ENCODE results near the gene PRSS56.

Gene PRSS56

DNA sequence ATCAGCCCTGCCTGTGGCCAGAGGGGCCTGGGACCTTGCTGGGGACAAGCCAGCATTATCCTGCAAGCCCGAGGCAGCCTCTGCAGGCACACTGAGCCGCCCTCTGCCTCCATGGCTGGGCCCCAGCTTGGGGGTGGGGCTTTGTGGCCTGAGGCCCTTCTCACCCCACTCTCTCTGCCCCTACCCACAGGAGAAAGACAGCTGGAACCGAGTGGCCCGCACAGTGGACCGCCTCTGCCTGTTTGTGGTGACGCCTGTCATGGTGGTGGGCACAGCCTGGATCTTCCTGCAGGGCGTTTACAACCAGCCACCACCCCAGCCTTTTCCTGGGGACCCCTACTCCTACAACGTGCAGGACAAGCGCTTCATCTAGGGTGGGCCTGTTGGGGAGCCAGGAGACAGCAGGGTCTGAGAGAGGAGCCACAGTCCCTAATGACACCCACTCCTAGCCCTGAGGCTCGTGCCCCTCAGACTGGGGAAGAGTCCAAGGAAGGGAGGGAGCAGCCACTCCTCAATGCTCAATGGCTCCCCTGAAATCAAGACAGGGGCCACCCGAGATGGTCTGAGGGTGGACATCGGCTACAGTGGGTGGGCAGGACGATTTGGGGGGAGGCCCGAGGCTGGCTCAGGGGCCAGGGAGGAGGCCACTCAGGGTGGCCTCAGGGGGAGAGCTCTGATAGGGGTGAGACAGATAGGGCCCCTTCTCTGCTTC is 14.9 kb downstream of the PRSS56 start:
- peaks cover 4% of the 10 kb centered on the region for H3K4me1 Mint-ChIP-seq (ENCODE audit: low read depth)
- H3K27ac Mint-ChIP-seq: no peak overlapping the region
- peaks cover 8% of the 10 kb centered on the region for H3K9me3 Mint-ChIP-seq
- peaks cover 6% of the 10 kb centered on the region for H3K27me3 Mint-ChIP-seq (ENCODE audit: low read depth)
- no peak overlapping the region for H3K4me3 Mint-ChIP-seq
- H3K36me3 Mint-ChIP-seq (ENCODE audit: low read depth): no peaks in the 10 kb centered on the region

DNA sequence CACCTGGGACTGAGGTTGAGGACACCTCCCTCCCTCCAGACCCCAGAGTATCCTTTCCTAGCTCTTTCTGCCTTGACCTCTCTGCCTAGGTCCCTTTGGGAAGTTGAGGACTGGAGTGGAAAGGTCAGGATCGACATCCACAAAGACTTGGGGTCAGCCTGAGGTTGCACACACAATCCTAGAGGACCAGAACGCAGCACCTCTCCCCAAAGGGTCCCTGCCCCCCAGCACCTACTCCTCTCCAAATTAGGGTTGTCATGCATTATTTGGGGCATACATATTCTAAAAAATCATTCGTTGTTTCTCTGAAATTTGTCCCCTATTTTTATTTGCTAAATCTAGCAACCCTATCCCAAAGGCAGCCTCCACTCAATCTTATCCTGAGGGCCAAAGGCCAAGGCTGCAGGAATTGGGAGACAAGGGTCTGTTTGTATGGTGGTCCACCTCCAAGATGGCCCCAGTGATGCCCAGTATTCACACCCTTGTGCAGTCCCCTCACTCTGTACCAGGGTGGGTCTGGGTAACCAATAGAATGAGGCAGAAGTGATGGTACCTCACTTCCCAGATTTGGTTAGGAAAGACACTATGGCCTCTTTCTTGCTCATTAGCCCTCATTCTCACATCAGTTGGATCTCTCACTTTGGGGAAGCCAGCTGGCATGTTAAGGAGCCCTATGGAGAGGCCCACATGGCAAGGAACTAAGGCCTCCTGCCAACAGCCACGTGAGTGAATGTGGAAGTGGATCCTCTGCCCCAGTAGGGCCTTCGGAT is 15.8 kb downstream of the PRSS56 start:
- no peak overlapping the region for H3K27ac Mint-ChIP-seq
- H3K4me1 Mint-ChIP-seq (ENCODE audit: low read depth): peaks cover 4% of the 10 kb centered on the region
- peaks cover 6% of the 10 kb centered on the region for H3K27me3 Mint-ChIP-seq (ENCODE audit: low read depth)
- no peaks in the 10 kb centered on the region for H3K36me3 Mint-ChIP-seq (ENCODE audit: low read depth)
- H3K9me3 Mint-ChIP-seq: peaks cover 8% of the 10 kb centered on the region
- H3K4me3 Mint-ChIP-seq: no peak overlapping the region

DNA sequence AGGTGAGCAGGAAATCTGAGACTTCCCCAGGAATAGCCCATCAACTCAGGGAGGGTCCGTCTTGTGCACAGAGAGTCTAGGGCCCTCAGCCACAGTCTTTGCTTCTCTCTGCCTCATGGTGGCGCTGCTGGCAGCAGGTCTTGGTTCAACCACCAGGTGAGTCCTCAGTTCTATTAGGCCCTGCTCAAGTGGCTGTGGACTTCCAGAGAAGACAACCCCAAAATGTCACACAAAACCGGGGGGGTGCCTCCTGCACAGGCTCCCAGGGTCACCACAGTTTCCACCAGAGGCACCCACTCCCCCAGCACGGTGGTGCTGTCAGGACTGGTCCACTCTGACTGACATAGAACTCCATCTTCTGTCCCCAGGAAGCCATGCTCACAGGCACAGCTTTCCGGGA is 16.9 kb downstream of the PRSS56 start:
- Mint-ChIP-seq H3K9me3 (peaks cover 8% of the 10 kb centered on the region), H3K27me3 (ENCODE audit: low read depth) (peaks cover 6% of the 10 kb centered on the region), H3K4me1 (ENCODE audit: low read depth) (peaks cover 4% of the 10 kb centered on the region), H3K27ac (no peak overlapping the region), H3K36me3 (ENCODE audit: low read depth) (no peaks in the 10 kb centered on the region), H3K4me3 (no peak overlapping the region)

DNA sequence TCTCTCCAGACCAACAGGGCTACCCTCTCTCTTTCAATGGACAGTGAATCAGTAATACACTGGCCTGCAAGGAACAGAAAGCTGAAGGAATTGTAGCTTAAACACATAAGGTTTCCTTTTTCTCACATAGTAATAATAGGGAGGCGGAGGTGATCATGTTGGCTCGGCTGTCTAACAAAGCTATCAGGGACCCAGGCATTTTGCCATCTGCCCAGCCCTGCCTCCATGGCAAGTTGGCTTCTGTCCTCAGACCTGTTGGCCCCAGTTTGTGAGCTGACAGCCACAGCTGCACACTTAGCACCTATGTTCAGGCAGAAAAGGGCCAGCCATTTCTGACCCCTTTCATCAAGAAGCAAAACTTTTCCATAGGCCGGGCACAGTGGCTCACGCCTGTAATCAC is 17.3 kb downstream of the PRSS56 start:
- no peak overlapping the region for H3K27ac Mint-ChIP-seq
- peaks cover 8% of the 10 kb centered on the region for H3K9me3 Mint-ChIP-seq
- no peaks in the 10 kb centered on the region for H3K36me3 Mint-ChIP-seq (ENCODE audit: low read depth)
- peaks cover 4% of the 10 kb centered on the region for H3K4me1 Mint-ChIP-seq (ENCODE audit: low read depth)
- peaks cover 6% of the 10 kb centered on the region for H3K27me3 Mint-ChIP-seq (ENCODE audit: low read depth)
- H3K4me3 Mint-ChIP-seq: no peak overlapping the region

DNA sequence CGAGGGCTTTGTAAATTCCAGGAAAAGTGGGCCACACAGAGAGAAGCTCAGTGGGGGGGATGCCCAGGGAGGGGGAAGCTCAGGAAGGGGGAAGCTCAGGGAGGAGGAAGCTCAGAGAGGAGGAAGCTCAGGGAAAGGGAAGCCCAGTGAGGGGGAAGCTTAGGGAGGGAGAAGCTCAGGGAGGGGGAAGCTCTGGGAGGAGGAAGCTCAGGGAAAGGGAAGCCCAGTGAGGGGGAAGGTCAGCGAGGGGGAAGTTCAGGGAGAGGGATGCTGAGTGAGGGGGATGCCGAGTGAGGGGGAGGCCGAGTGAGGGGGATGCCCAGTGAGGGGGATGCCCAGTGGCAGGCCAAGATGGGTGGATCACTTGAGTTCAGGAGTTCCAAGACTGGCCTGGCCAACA is 18.5 kb downstream of the PRSS56 start:
- H3K27me3 Mint-ChIP-seq (ENCODE audit: low read depth): peaks cover 6% of the 10 kb centered on the region
- H3K36me3 Mint-ChIP-seq (ENCODE audit: low read depth): peaks cover 2% of the 10 kb centered on the region
- peaks cover 4% of the 10 kb centered on the region for H3K4me1 Mint-ChIP-seq (ENCODE audit: low read depth)
- H3K27ac Mint-ChIP-seq: no peak overlapping the region
- H3K4me3 Mint-ChIP-seq: no peak overlapping the region
- H3K9me3 Mint-ChIP-seq: peaks cover 8% of the 10 kb centered on the region

DNA sequence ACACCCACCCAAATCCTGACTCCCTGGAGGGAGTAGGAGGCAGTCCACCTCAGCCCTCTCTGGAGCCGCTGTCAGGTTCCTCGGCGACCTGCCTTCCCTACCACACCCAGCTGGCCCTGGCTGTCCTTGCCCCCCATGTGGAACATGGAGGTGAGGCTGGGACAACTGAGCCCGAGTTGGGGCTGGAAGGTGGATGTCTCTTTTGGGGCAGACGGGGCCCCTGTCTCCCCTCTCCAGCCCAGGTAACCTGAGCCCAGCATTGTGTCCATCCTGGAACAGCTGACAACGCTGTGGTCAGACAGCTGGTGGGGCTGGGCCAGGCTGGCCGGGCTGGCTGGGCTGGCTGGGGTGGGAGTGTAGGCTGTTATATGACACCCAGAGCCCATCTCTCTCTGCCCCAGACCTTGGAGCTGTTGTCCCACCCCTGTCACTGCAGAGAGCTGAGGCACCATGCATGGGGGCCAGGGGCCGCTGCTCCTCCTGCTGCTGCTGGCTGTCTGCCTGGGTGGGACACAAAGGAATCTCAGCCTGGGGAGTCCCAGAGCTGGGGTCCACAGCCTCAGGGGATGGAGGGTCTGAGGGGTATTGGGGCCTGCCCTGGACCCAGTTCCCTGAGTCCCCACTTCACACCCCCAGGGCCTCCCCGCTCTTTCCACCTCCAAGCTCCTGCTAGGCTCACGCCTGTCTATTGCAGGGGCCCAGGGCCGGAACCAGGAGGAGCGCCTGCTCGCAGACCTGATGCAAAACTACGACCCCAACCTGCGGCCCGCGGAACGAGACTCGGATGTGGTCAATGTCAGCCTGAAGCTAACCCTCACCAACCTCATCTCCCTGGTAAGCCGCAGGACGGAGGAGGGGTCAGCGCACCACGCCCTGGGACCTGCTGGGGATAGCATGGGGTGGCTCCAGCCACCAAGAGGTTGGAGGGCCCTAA is 19.4 kb downstream of the PRSS56 start, which contains the start of gene CHRNG:
Gene CHRNG (plus strand): TSS at position 395 of the 934 bp plus-strand sequence. CDS start 56 bp downstream, at position 451.
- peaks cover 6% of the 10 kb centered on the region for H3K27me3 Mint-ChIP-seq (ENCODE audit: low read depth)
- peaks cover 5% of the 10 kb centered on the region for H3K36me3 Mint-ChIP-seq (ENCODE audit: low read depth)
- H3K27ac Mint-ChIP-seq: no peak within 1 kb of the TSS
- peaks cover 8% of the 10 kb centered on the region for H3K9me3 Mint-ChIP-seq
- peaks cover 4% of the 10 kb centered on the region for H3K4me1 Mint-ChIP-seq (ENCODE audit: low read depth)
- no peak within 1 kb of the TSS for H3K4me3 Mint-ChIP-seq

DNA sequence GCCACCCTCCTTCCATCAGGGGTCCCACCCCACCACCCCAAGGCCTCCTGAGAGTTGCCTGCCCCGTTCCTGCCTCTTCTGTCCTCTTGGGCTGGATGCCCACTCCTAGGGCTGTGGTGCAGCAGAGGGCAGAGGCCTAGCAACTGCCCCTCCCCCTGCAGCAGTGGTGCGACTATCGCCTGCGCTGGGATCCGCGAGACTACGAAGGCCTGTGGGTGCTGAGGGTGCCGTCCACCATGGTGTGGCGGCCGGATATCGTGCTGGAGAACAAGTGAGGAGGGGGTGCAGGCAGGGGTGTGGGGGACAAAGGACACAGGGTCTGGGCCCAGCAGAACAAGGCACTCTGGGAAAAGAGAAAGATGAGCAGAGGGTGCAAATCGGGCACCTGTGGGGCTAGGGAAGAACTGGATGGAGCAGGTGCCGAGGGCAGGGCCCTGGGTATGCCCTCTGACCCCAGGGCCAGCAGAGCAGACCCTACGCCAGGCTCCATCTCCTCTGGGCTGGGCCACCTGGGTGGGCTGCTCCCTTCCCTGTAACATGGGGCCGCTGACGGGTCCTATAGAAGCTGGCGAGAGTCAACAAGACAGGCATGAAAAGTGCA is 20.4 kb downstream of the PRSS56 start:
- H3K9me3 Mint-ChIP-seq: peaks cover 8% of the 10 kb centered on the region
- H3K4me3 Mint-ChIP-seq: no peak overlapping the region
- peaks cover 6% of the 10 kb centered on the region for H3K27me3 Mint-ChIP-seq (ENCODE audit: low read depth)
- no peak overlapping the region for H3K27ac Mint-ChIP-seq
- H3K4me1 Mint-ChIP-seq (ENCODE audit: low read depth): peaks cover 4% of the 10 kb centered on the region
- H3K36me3 Mint-ChIP-seq (ENCODE audit: low read depth): peaks cover 5% of the 10 kb centered on the region

DNA sequence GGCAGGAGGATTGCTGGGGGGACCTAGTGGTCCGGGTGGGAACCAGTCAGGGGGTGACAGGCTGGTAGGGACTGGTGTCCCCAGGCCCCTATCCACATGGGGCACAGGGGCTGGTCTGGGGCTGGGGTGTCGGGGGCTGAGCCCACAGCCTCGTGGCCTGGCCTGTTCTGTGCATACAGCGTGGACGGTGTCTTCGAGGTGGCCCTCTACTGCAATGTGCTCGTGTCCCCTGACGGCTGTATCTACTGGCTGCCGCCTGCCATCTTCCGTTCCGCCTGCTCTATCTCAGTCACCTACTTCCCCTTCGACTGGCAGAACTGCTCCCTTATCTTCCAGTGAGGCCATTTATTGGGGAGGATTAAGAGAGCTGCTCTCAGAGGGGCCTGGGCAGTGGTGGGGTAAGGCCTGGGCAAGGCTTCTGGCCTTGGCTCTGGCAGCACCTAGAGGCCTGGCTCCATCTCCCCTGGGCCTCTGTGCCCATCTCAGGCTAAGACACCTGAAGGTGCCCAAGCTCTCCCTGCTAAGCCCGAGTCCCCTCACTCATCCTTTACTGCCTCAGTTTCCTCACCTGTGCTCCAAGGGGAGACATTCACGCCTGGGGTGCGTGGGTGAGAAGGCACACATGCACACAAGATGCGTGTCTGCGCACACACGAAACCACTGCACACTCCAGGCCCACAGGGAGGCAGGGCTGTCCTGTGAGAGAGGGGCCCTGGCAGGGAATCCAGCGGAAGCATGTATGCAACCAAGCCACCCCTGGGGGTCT is 21.2 kb downstream of the PRSS56 start:
- Mint-ChIP-seq H3K4me1 (ENCODE audit: low read depth) (peaks cover 4% of the 10 kb centered on the region), H3K27ac (no peak overlapping the region), H3K9me3 (peaks cover 5% of the 10 kb centered on the region), H3K36me3 (ENCODE audit: low read depth) (peaks cover 5% of the 10 kb centered on the region), H3K4me3 (no peak overlapping the region), H3K27me3 (ENCODE audit: low read depth) (peaks cover 6% of the 10 kb centered on the region)

DNA sequence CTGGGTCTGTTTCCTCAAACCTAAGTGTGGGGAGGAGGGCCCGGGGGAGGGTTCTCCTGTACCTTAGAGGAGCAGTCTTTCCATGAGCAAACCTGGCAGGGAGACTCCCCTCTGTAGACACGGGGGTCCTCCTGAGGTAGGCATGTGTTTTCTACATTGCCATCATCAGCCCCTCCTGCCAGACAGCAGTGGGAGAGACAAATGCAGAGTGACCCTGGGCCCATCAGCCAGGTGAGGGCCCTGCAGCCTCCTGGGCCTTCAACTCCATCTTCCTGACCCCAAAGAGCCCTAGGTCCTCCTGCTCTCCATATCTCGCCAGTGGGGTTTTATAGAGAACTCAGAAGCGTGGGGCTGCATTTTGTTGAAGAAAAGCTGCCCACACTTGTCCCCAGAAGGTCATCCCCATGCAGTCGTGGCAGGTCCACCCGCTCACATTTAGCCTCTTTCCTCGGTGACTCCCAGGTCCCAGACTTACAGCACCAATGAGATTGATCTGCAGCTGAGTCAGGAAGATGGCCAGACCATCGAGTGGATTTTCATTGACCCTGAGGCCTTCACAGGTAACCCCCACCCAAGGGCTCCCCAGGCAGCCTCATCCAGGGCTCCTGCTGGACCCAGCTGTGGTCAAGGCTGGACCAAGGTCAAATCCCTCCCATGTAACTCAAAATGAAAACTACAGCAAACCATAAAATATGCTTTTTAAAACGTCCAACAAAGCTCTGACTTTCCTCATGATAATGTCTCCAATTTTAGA is 21.9 kb downstream of the PRSS56 start:
- Mint-ChIP-seq H3K27me3 (ENCODE audit: low read depth) (peaks cover 6% of the 10 kb centered on the region), H3K4me1 (ENCODE audit: low read depth) (peaks cover 7% of the 10 kb centered on the region), H3K36me3 (ENCODE audit: low read depth) (peaks cover 7% of the 10 kb centered on the region), H3K4me3 (no peak overlapping the region), H3K27ac (no peak overlapping the region), H3K9me3 (no peaks in the 10 kb centered on the region)

DNA sequence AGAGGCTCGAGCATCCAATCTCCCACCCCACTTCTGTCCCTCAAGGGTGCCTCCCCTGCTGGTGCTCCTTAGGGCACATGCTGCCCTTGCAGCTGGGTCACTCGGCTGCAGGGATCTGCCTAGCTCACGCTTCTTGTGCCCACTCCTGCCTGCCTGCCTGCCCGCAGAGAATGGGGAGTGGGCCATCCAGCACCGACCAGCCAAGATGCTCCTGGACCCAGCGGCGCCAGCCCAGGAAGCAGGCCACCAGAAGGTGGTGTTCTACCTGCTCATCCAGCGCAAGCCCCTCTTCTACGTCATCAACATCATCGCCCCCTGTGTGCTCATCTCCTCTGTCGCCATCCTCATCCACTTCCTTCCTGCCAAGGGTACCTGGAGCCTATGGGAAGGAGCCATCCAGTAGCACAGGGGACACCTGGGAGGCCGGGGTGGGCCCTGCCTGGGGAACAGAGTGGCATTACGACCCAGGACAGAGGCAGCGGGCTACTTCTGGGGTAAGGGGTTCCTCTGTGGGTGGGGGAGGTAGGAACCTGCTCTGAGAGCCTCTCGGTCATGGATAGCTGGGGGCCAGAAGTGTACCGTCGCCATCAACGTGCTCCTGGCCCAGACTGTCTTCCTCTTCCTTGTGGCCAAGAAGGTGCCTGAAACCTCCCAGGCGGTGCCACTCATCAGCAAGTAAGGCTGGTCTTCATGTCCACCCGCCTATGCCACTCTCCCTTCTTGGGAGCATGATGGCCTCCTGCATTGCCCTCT is 22.7 kb downstream of the PRSS56 start:
- H3K27me3 Mint-ChIP-seq (ENCODE audit: low read depth): peaks cover 6% of the 10 kb centered on the region
- peaks cover 7% of the 10 kb centered on the region for H3K36me3 Mint-ChIP-seq (ENCODE audit: low read depth)
- no peaks in the 10 kb centered on the region for H3K9me3 Mint-ChIP-seq
- peaks cover 13% of the 10 kb centered on the region for H3K4me1 Mint-ChIP-seq (ENCODE audit: low read depth)
- no peak overlapping the region for H3K4me3 Mint-ChIP-seq
- H3K27ac Mint-ChIP-seq: no peak overlapping the region

DNA sequence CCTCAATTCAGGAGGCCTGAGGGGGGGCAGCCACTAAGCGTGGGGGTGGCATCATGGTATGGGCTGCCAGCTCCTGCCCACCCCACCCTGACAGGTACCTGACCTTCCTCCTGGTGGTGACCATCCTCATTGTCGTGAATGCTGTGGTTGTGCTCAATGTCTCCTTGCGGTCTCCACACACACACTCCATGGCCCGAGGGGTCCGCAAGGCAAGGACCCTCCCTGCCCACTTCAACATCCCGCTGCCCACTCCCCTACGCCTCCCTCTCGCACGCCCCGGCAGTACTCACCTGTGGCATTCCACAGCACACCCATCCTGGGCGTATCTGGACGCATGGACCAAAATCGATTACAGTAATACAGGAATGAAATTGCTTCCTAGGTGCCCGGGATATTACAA is 23.3 kb downstream of the PRSS56 start:
- Mint-ChIP-seq H3K27me3 (ENCODE audit: low read depth) (peaks cover under 1% of the 10 kb centered on the region), H3K27ac (no peak overlapping the region), H3K36me3 (ENCODE audit: low read depth) (peaks cover 12% of the 10 kb centered on the region), H3K9me3 (no peaks in the 10 kb centered on the region), H3K4me3 (no peak overlapping the region), H3K4me1 (ENCODE audit: low read depth) (peaks cover 15% of the 10 kb centered on the region)

DNA sequence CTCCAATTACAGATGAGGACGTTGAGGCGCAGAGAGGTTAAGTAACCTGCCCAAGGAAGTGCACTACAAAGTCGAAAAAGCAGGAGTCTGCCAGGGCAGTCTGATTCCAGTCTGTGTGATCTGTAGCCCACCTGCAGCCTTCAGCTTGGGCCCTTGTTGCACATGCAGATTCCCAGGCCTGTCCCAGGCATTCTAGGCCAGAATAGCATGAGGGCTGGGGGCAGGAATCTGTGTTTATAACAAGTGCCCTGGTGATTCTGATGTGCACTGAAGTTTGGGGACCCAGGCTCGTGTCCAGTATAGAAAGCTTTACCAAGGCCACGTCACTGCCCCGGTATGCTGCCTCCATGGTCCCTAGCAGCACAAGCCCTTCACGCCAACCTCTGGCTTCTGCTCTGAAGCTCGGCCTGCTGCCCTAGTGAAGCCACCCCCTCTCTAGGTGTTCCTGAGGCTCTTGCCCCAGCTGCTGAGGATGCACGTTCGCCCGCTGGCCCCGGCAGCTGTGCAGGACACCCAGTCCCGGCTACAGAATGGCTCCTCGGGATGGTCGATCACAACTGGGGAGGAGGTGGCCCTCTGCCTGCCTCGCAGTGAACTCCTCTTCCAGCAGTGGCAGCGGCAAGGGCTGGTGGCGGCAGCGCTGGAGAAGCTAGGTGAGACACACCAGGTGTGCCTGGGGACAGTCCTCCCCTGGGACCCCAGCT is 23.9 kb downstream of the PRSS56 start:
- H3K4me3 Mint-ChIP-seq: no peak overlapping the region
- no peak overlapping the region for H3K27ac Mint-ChIP-seq

More for the DNA sequence above, 23.9 kb downstream of the PRSS56 start:
- Mint-ChIP-seq H3K36me3 (ENCODE audit: low read depth) (peaks cover 17% of the 10 kb centered on the region), H3K9me3 (no peaks in the 10 kb centered on the region), H3K4me1 (ENCODE audit: low read depth) (peaks cover 20% of the 10 kb centered on the region), H3K27me3 (ENCODE audit: low read depth) (no peaks in the 10 kb centered on the region)
